RPMI7951 (cell line): ENCODE measurements around the gene RHBDD1. TPM values are rescaled to one million over a fixed set of nuclear protein-coding genes. Genes with fewer than 3 reads are reported as not detected.
A peak's percentile ranks its signal among the peaks of the same experiment; 100 is the strongest.

ENCODE experiments used
- DNase-seq: peaks from one replicate; pipeline ENCODE4 v3.0.0-alpha.2; 2012; ENCODE audit warnings: low read depth
- total RNA-seq: library from RNA; depleted of rRNA; stranded (reverse); fragments of >200 nt; shearing (Covaris generic); gene quantifications from 2 replicates; pipeline ENCODE4 v1.2.3, GENCODE V29; 2014; rRNA removed

RHBDD1 gene
- total RNA-seq, 1 experiment from 2014 or later, result 7.9 TPM

GRCh38 chr2:227031379-227031778 is 195.5 kb downstream of the RHBDD1 start:
- DNase-seq, result no peak

GRCh38 chr2:227033471-227034148 is 197.8 kb downstream of the RHBDD1 start:
- peak; percentile 44 for DNase-seq

GRCh38 chr2:227035711-227036367 is 200.0 kb downstream of the RHBDD1 start:
- DNase-seq, result no peak

- DNase-seq, result no peak
Measured at GRCh38 chr2:227036527-227036926, 200.7 kb downstream of the RHBDD1 start.

GRCh38 chr2:227038550-227039189 is 202.8 kb downstream of the RHBDD1 start:
- no peak for DNase-seq

- DNase-seq, result no peak
Measured at GRCh38 chr2:227043981-227044380, 208.1 kb downstream of the RHBDD1 start.

Other genes with a start within 250 kb of the RHBDD1 start
- 14.2 and 18.4 TPM in 2 replicates for gene IRS1, start 36.2 kb upstream of the RHBDD1 start, total RNA-seq